Measurements from ENCODE around the gene SPACA6. TPM values are rescaled to one million over a fixed set of nuclear protein-coding genes. Genes with fewer than 3 reads are reported as not detected.

The SPACA6 gene
- total RNA-seq, 1 experiment from 2014 or later, result 13.3 TPM

DNA sequence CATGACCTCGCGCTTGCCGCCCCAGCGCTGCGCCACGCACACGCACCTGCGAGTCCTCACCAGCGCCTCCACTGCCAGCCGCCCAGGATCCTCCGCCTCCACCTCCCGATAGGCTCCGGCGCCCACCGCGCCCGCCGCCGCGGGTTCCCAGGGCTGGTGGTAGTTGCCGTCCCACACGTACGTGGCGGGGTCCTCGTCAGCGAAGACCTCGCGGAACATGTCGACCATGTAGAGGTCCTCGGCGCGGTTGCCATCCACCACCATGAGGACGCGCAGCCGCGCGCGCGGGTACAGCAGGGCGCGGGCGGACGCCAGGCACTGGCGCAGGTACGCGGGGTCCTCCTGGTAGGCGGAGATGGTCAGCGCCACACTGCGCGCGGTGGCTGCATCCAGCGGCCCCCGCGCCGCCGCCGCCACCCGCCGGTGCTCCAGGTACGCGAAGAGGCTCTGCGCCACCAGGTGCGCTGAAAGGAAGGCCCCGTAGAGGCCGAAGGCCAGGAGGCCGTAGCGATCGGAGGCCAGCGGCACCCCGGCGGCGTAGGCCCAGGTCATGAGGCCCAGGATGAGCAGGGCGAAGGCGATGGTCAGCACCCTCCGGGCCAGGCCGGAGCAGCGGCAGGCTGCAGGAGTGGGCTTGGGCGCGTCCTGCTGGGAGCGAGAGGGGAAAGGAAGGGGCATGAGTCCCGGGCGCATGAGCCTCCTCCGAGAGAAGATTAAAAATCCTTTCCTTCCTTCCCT is 26.3 kb downstream of the SPACA6 start:
- Mint-ChIP-seq H3K9me3 (no peaks in the 10 kb centered on the region), H3K27ac (no peak overlapping the region), H3K27me3 (ENCODE audit: low read depth) (peaks cover 61% of the 10 kb centered on the region), H3K4me1 (peaks cover 11% of the 10 kb centered on the region), H3K4me3 (peak overlapping the region; percentile 61), H3K36me3 (no peaks in the 10 kb centered on the region)
- ChIA-PET CTCF (interaction anchor here (0.8 to 1.2 kb wide), 4 partner anchors 17 to 111 kb away, joined by 3 to 13 read pairs (median 6); no protein-coding TSS in a partner anchor), POLR2A (no interaction called here)
- ATAC-seq, result peak; percentile 82
- peak; percentile 47 for DNase-seq (ENCODE audit: low spot score)
- TF ChIP-seq ZNF263 (CRISPR knock-in tag; IDR thresholded peaks at IDR 0.05; ENCODE audit: low read depth) (peak; percentile 27), ZNF423 (CRISPR knock-in tag; IDR thresholded peaks at IDR 0.05) (no peak), ESRRA (CRISPR knock-in tag; IDR thresholded peaks at IDR 0.05; ENCODE audit: borderline replicate concordance) (peak; percentile 70), GABPB1 (CRISPR knock-in tag; IDR thresholded peaks at IDR 0.05) (no peak), CBFB (CRISPR knock-in tag; IDR thresholded peaks at IDR 0.05; ENCODE audit: low read depth) (no peak), ETV6 (CRISPR knock-in tag; IDR thresholded peaks at IDR 0.05) (peak; percentile 45; the same call in 1 of the 2 replicates), RELA (CRISPR knock-in tag; IDR thresholded peaks at IDR 0.05; ENCODE audit: borderline replicate concordance) (peak; percentile 89; the same call in 1 of the 2 replicates), ZNF121 (CRISPR knock-in tag; IDR thresholded peaks at IDR 0.05) (peak; percentile 66; the same call in 1 of the 2 replicates), NR3C1 (CRISPR knock-in tag; conservative IDR thresholded peaks at IDR 0.05; ENCODE audit: low read depth) (peak; percentile 73; the same call in 1 of the 2 replicates), PREB (CRISPR knock-in tag; IDR thresholded peaks at IDR 0.05; ENCODE audit: borderline replicate concordance) (no peak), ZNF281 (CRISPR knock-in tag; IDR thresholded peaks at IDR 0.05) (no peak; the same call in 1 of the 2 replicates), ZNF512 (CRISPR knock-in tag; IDR thresholded peaks at IDR 0.05; ENCODE audit: borderline replicate concordance) (0 out of 2 replicates have a peak, but pooled peaks have one; percentile 79), ZBTB21 (CRISPR knock-in tag; IDR thresholded peaks at IDR 0.05; ENCODE audit: borderline replicate concordance) (peak; percentile 54; the same call in 1 of the 2 replicates), NR1H2 (CRISPR knock-in tag; IDR thresholded peaks at IDR 0.05) (no peak)
- TF ChIP-seq, protein P1, sequence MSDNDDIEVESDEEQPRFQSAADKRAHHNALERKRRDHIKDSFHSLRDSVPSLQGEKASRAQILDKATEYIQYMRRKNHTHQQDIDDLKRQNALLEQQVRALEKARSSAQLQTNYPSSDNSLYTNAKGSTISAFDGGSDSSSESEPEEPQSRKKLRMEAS (CRISPR knock-in tag; IDR thresholded peaks at IDR 0.05), result peak; percentile 84
- TF ChIP-seq, protein P2, sequence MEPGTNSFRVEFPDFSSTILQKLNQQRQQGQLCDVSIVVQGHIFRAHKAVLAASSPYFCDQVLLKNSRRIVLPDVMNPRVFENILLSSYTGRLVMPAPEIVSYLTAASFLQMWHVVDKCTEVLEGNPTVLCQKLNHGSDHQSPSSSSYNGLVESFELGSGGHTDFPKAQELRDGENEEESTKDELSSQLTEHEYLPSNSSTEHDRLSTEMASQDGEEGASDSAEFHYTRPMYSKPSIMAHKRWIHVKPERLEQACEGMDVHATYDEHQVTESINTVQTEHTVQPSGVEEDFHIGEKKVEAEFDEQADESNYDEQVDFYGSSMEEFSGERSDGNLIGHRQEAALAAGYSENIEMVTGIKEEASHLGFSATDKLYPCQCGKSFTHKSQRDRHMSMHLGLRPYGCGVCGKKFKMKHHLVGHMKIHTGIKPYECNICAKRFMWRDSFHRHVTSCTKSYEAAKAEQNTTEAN (CRISPR knock-in tag; IDR thresholded peaks at IDR 0.05), result peak; percentile 59; the same call in 1 of the 2 replicates
- TF ChIP-seq, protein P3, sequence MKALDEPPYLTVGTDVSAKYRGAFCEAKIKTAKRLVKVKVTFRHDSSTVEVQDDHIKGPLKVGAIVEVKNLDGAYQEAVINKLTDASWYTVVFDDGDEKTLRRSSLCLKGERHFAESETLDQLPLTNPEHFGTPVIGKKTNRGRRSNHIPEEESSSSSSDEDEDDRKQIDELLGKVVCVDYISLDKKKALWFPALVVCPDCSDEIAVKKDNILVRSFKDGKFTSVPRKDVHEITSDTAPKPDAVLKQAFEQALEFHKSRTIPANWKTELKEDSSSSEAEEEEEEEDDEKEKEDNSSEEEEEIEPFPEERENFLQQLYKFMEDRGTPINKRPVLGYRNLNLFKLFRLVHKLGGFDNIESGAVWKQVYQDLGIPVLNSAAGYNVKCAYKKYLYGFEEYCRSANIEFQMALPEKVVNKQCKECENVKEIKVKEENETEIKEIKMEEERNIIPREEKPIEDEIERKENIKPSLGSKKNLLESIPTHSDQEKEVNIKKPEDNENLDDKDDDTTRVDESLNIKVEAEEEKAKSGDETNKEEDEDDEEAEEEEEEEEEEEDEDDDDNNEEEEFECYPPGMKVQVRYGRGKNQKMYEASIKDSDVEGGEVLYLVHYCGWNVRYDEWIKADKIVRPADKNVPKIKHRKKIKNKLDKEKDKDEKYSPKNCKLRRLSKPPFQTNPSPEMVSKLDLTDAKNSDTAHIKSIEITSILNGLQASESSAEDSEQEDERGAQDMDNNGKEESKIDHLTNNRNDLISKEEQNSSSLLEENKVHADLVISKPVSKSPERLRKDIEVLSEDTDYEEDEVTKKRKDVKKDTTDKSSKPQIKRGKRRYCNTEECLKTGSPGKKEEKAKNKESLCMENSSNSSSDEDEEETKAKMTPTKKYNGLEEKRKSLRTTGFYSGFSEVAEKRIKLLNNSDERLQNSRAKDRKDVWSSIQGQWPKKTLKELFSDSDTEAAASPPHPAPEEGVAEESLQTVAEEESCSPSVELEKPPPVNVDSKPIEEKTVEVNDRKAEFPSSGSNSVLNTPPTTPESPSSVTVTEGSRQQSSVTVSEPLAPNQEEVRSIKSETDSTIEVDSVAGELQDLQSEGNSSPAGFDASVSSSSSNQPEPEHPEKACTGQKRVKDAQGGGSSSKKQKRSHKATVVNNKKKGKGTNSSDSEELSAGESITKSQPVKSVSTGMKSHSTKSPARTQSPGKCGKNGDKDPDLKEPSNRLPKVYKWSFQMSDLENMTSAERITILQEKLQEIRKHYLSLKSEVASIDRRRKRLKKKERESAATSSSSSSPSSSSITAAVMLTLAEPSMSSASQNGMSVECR (CRISPR knock-in tag; IDR thresholded peaks at IDR 0.05; ENCODE audit: borderline replicate concordance), result peak; percentile 68; the same call in 1 of the 2 replicates
- TF ChIP-seq, protein P4, sequence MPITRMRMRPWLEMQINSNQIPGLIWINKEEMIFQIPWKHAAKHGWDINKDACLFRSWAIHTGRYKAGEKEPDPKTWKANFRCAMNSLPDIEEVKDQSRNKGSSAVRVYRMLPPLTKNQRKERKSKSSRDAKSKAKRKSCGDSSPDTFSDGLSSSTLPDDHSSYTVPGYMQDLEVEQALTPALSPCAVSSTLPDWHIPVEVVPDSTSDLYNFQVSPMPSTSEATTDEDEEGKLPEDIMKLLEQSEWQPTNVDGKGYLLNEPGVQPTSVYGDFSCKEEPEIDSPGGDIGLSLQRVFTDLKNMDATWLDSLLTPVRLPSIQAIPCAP (CRISPR knock-in tag; IDR thresholded peaks at IDR 0.05), result peak; percentile 82; the same call in 1 of the 2 replicates
- TF ChIP-seq, protein P5, sequence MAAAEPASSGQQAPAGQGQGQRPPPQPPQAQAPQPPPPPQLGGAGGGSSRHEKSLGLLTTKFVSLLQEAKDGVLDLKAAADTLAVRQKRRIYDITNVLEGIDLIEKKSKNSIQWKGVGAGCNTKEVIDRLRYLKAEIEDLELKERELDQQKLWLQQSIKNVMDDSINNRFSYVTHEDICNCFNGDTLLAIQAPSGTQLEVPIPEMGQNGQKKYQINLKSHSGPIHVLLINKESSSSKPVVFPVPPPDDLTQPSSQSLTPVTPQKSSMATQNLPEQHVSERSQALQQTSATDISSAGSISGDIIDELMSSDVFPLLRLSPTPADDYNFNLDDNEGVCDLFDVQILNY (CRISPR knock-in tag; IDR thresholded peaks at IDR 0.05), result 0 out of 2 replicates have a peak, but pooled peaks have one; percentile 38
- TF ChIP-seq, protein P6, sequence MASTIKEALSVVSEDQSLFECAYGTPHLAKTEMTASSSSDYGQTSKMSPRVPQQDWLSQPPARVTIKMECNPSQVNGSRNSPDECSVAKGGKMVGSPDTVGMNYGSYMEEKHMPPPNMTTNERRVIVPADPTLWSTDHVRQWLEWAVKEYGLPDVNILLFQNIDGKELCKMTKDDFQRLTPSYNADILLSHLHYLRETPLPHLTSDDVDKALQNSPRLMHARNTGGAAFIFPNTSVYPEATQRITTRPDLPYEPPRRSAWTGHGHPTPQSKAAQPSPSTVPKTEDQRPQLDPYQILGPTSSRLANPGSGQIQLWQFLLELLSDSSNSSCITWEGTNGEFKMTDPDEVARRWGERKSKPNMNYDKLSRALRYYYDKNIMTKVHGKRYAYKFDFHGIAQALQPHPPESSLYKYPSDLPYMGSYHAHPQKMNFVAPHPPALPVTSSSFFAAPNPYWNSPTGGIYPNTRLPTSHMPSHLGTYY (CRISPR knock-in tag; IDR thresholded peaks at IDR 0.05), result no peak; the same call in 1 of the 2 replicates

Measured in WTC11 (cell line).